Adrenal gland (tissue), 12 donors: ENCODE data around the gene CABYR. TPM values are rescaled to one million over a fixed set of nuclear protein-coding genes. Genes with fewer than 3 reads are reported as not detected.

Experiments used
- DNase-seq, 7 donors: peaks; one replicate each; pipeline ENCODE4 v3.0.0-alpha.2; 2019 to 2020
- H3K27ac ChIP-seq, 5 donors: fragments of 200-600 bp; sonication (generic) in 4 of 5; 1 replicate in 3 of 5; 2 replicates in 2 of 5; pipeline versions ENCODE4 v1.5.1 to v1.8.0; 2016 to 2020; ENCODE audit warnings: mild to moderate bottlenecking in 1 of 5
- H3K27me3 ChIP-seq: fragments of 200-600 bp; 2 replicates; pipeline ENCODE4 v1.8.0; 2021
- H3K36me3 ChIP-seq, 2 donors: fragments of 200-600 bp; replicated peaks in 1 of 2; 1 replicate in 1 of 2; 2 replicates in 1 of 2; pipeline versions ENCODE4 v1.5.1 to v1.8.0; 2018 to 2022
- H3K4me1 ChIP-seq, 2 donors: fragments of 200-600 bp; replicated peaks in 1 of 2; 1 replicate in 1 of 2; 2 replicates in 1 of 2; pipeline versions ENCODE4 v1.5.1 to v1.8.0; 2018 to 2021
- H3K4me3 ChIP-seq, 4 donors: fragments of 200-600 bp; sonication (generic) in 3 of 4; one replicate each; pipeline ENCODE4 v1.5.1; 2016 to 2018
- H3K9me3 ChIP-seq, 3 donors: fragments of 200-600 bp; sonication (generic) in 1 of 3; replicated peaks in 1 of 3; 1 replicate in 2 of 3; 2 replicates in 1 of 3; pipeline versions ENCODE4 v1.5.1 to v1.8.0; 2016 to 2021
- CTCF ChIP-seq, 6 experiments: fragments of 450-650 bp in 4 of 6; fragments of 200-600 bp in 2 of 6; sonication (generic) in 1 of 6; IDR thresholded peaks; 1 replicate in 5 of 6; 2 replicates in 1 of 6; pipeline versions ENCODE4 v1.5.1 to v1.8.0; 2016 to 2021; ENCODE audit warnings: antibody characterized with exemption in 6 of 6, mild to moderate bottlenecking in 2 of 6, moderate library complexity in 1 of 6
- POLR2A ChIP-seq, 2 donors: fragments of 450-650 bp; IDR thresholded peaks; one replicate each; pipeline ENCODE4 v1.6.1; 2017; ENCODE audit warnings: antibody characterized with exemption in 2 of 2, mild to moderate bottlenecking in 2 of 2, moderate library complexity in 1 of 2
- WGBS, 4 donors: extraction: QIAGEN DNeasy Blood & Tissue Kit in 2 of 4; methylation state at CpG; one replicate each; pipeline versions ENCODE4 v1.1.5 to v1.1.7; 2013 to 2017; 5-methylcytosine and 5-hydroxymethylcytosine counted together
- intact Hi-C, 2 donors: fragments of 100-400 bp; cut with DNase I; formaldehyde crosslinking; loops; one replicate each; pipeline versions ENCODE4 v1.14.1 to v1.15.0; 2022 to 2023
- polyA plus RNA-seq, 3 donors: library from polyadenylated mRNA; stranded (reverse); fragments of 200-250 nt in 2 of 3; fragments of 350-450 nt in 1 of 3; fragmentation: Illumina TruSeq in 1 of 3; extraction: RNeasy Lipid Tissue Mini Kit (QIAGEN cat#74804) in 1 of 3; gene quantifications; one replicate each; pipeline ENCODE4 v1.2.3, GENCODE V29; 2013 to 2014
- small RNA-seq, 2 donors: library from RNA; depleted of rRNA; stranded (forward); fragments of <200 nt; gene quantifications; one replicate each; pipeline ENCODE3, GENCODE V24; 2016
- total RNA-seq, 9 donors: library from RNA; depleted of rRNA in 4 of 9; stranded (reverse); fragments of >200 nt in 4 of 9; fragments of 120-200 nt in 1 of 9; fragmentation: NEBNext Ultra II Directional in 1 of 9; extraction: Animal tissue kit (Norgen Biotek cat#: 25700) in 1 of 9; gene quantifications; one replicate each; pipeline versions ENCODE4 v1.1.0 to v1.2.4, GENCODE V29; 2013 to 2023
- donor health status: healthy with polysubstance abuse.
- donor health status: Bipolar disorder and iron deficiency.
- donor health status: DM: yes; HTN: yes; CAD: no.
- donor health status: DM: no; HTN: no; CAD: no.
- donor health status: DM: no; HTN: no; CAD: no.
- donor health status: DM: yes; HTN: yes; CAD: no.

CABYR gene
- total and polyA plus RNA-seq, 12 donors = 1.1 to 9.6 (median 3.6) TPM

GRCh38 chr18:24208270-24209035 is 69.6 kb downstream of the CABYR start:
- no peak for DNase-seq
- 42 to 49% (median 46%) methylated on average over 2 of the region's 2 CpGs for WGBS, 4 donors
- H3K27ac ChIP-seq = no peak overlapping the region
- H3K9me3 ChIP-seq = no peaks in the 10 kb centered on the region
- H3K27me3 ChIP-seq = no peaks in the 10 kb centered on the region
- no peaks in the 10 kb centered on the region for H3K4me1 ChIP-seq
- no peak overlapping the region for H3K4me3 ChIP-seq
- no peaks in the 10 kb centered on the region for H3K36me3 ChIP-seq
- intact Hi-C loops = no loop called here
- TF ChIP-seq CTCF (IDR thresholded peaks at IDR 0.05) (no peak), POLR2A (IDR thresholded peaks at IDR 0.05) (no peak)

- DNase-seq = no peak
- intact Hi-C loops = no loop called here
- Histone ChIP-seq H3K4me3 (no peak overlapping the region), H3K27ac (no peak overlapping the region), H3K27me3 (no peaks in the 10 kb centered on the region), H3K36me3 (no peaks in the 10 kb centered on the region), H3K4me1 (no peaks in the 10 kb centered on the region), H3K9me3 (no peaks in the 10 kb centered on the region)
- TF ChIP-seq POLR2A (IDR thresholded peaks at IDR 0.05) (no peak), CTCF (IDR thresholded peaks at IDR 0.05) (no peak)
- 70 to 96% (median 82%) methylated on average over 6 of the region's 6 CpGs for WGBS, 4 donors
These were observed 70.7 kb downstream of the CABYR start for GRCh38 chr18:24209558-24209957.

Small RNA genes lying within 50 kb of the gene (small RNA-seq; reads per million reads assigned to genes)
- gene RF00017 (0 reads per million in 2 donors), gene RNA5SP452 (0.17 to 0.83 reads per million in 2 donors), gene RNU5A-6P (0 to 0.08 reads per million in 2 donors)

Other genes starting within 250 kb of the CABYR start
- gene TTC39C, start 124.3 kb upstream of the CABYR start, total RNA-seq = 10 to 100 TPM; 28.9 to 77.6 (median 49.4) TPM
- 10 to 100 TPM; 31.2 to 53.5 (median 35.9) TPM for gene TTC39C, start 124.3 kb upstream of the CABYR start, polyA plus RNA-seq